ENCODE measurements around the gene SDC1. TPM values are rescaled to one million over a fixed set of nuclear protein-coding genes. Genes with fewer than 3 reads are reported as not detected.

SDC1 gene
- polyA plus RNA-seq, 1 experiment = 42.0 TPM

DNA sequence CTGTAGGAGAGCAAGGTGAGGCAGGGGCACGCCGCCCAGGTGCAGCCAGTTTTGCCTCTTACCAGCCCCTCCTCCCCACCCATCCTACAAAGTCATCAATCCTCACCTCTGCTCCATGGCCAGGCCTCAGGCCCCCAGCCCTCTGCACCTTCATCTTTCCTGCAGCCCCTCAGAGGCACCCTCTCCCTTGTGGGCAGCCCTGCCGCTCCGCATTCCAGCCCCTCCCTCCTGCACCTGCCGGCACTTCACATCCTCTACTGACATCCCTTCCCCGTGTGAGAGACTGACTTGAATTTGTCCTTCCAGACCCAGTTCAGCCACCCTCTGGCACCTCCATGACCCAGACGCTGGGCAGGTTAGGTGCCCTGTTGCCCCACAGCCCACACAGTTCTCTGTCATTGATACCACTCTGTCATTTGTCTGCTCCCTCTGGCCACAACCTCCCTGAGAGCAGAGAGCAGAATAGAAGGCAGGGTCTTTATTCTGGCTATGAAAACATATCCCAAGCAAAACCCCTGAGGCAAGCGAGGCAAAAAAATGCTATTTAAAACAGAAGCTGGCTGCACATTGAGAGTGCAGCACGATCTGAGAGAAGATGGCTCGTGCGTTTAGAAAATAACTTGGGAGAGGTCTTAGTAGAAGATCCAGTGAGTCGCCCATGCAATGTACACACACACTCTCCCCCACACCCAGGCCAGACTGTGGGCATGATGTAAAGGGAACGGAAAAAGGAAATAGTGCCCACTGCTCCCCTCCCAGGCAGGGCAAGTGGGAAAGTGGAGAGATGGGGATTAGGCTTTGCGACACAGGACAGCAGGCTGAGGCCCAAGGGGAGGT, 25.9 kb downstream of the SDC1 start:
- DNase-seq (ENCODE audit: low read depth) = no peak
- ChIA-PET CTCF (interaction anchor here (0.6 kb wide), 1 partner anchor 93 kb away, joined by 3 read pairs; no protein-coding TSS in a partner anchor), POLR2A (no interaction called here)
- Histone ChIP-seq H3K36me3 (ENCODE audit: control insufficient read depth, insufficient read depth, low read length) (peaks cover 8% of the 10 kb centered on the region), H3K27me3 (ENCODE audit: control insufficient read depth, insufficient read depth, low read length) (no peaks in the 10 kb centered on the region), H3K4me3 (ENCODE audit: low read depth, low read length) (no peak overlapping the region)
- TF ChIP-seq, protein P1, sequence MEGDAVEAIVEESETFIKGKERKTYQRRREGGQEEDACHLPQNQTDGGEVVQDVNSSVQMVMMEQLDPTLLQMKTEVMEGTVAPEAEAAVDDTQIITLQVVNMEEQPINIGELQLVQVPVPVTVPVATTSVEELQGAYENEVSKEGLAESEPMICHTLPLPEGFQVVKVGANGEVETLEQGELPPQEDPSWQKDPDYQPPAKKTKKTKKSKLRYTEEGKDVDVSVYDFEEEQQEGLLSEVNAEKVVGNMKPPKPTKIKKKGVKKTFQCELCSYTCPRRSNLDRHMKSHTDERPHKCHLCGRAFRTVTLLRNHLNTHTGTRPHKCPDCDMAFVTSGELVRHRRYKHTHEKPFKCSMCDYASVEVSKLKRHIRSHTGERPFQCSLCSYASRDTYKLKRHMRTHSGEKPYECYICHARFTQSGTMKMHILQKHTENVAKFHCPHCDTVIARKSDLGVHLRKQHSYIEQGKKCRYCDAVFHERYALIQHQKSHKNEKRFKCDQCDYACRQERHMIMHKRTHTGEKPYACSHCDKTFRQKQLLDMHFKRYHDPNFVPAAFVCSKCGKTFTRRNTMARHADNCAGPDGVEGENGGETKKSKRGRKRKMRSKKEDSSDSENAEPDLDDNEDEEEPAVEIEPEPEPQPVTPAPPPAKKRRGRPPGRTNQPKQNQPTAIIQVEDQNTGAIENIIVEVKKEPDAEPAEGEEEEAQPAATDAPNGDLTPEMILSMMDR (IDR thresholded peaks at IDR 0.05; ENCODE audit: insufficient read depth, low read depth, low read length) = no peak

DNA sequence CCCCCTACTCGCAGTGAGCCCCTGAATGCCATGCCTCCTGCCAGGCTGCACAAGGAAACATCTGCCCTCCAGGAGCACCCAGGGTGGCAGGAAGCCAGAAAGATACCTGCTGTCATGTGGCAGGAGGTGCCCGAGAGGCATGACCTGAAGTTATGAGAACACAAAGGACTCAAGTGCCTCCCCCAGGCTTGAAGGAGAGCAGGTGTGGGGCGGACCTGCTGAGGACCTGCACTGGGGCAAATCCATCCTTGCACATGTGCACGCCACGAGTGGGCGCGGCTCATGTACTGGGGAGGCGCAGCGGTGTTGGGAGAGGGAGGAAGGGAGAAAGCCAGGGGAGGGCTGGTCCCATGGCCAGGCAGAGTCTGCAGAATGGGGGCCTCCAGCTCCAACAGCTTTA, 26.9 kb downstream of the SDC1 start:
- Histone ChIP-seq H3K27me3 (ENCODE audit: control insufficient read depth, insufficient read depth, low read length) (no peaks in the 10 kb centered on the region), H3K4me3 (ENCODE audit: low read depth, low read length) (no peak overlapping the region), H3K36me3 (ENCODE audit: control insufficient read depth, insufficient read depth, low read length) (peaks cover 5% of the 10 kb centered on the region)
- DNase-seq (ENCODE audit: low read depth) = no peak
- TF ChIP-seq, protein P1 (IDR thresholded peaks at IDR 0.05; ENCODE audit: insufficient read depth, low read depth, low read length) = no peak
- ChIA-PET CTCF (interaction anchor here (1.2 kb wide), 1 partner anchor 13 kb away, joined by 3 read pairs; no protein-coding TSS in a partner anchor), POLR2A (no interaction called here)

DNA sequence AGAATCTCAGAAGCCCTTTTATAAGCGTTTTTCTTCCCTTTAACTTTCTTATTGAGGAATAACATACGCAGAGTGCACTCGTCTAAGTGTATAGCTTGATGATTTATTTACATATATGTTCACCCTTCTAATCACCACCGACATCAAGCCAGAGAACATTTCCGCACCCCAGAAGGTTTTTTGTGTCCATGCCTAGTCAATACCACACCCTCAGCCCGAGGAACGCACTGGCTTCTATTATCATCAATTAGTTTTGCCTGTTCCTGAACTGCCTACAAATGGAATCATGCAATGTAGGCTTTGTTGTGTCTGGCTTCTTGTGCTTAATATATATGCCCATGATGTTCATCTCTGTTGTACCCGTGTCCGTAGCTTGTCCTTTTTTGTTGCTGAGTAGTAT, 27.7 kb downstream of the SDC1 start:
- TF ChIP-seq, protein P1 (IDR thresholded peaks at IDR 0.05; ENCODE audit: insufficient read depth, low read depth, low read length) = no peak
- peaks cover 2% of the 10 kb centered on the region; the same call in 1 of the 2 replicates for H3K36me3 ChIP-seq (ENCODE audit: control insufficient read depth, insufficient read depth, low read length)
- ChIA-PET POLR2A (no interaction called here), CTCF (interaction anchor here (0.6 to 1.4 kb wide), 3 partner anchors 12 to 140 kb away, joined by 3 to 4 read pairs (median 3); no protein-coding TSS in a partner anchor)
- DNase-seq (ENCODE audit: low read depth) = no peak
- no peak overlapping the region for H3K4me3 ChIP-seq (ENCODE audit: low read depth, low read length)
- no peaks in the 10 kb centered on the region for H3K27me3 ChIP-seq (ENCODE audit: control insufficient read depth, insufficient read depth, low read length)

DNA sequence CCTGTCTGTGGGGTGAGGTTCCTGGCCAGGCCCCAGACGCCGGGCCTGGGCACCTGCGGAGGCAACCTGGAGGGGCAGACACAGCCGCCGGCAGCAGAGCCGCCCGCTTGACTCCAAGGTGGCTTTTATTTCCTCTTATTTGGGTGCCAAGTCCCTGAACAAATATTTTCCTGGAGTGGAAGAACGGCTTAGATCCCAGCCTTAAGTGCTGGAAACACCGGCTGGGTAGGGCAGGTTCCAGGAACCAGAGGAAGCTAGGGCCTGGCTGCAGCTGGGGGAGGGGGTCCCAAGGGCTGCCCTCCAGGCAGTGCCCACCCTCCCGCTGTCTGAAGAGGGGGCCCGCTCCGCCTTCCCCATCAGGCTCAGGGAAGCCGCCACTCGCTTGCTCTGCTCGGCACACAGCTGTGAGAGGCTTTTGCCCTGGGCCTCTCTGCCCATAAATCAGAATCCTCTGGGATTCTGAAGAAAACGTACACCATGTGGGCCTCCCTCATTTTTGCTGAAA, 28.2 kb downstream of the SDC1 start:
- ChIA-PET POLR2A (no interaction called here), CTCF (interaction anchor here (0.6 to 1.4 kb wide), 3 partner anchors 12 to 140 kb away, joined by 3 to 4 read pairs (median 3); no protein-coding TSS in a partner anchor)
- no peak for DNase-seq (ENCODE audit: low read depth)
- peaks cover 2% of the 10 kb centered on the region; the same call in 1 of the 2 replicates for H3K36me3 ChIP-seq (ENCODE audit: control insufficient read depth, insufficient read depth, low read length)
- no peaks in the 10 kb centered on the region for H3K27me3 ChIP-seq (ENCODE audit: control insufficient read depth, insufficient read depth, low read length)
- no peak overlapping the region for H3K4me3 ChIP-seq (ENCODE audit: low read depth, low read length)
- TF ChIP-seq, protein P1 (IDR thresholded peaks at IDR 0.05; ENCODE audit: insufficient read depth, low read depth, low read length) = no peak

DNA sequence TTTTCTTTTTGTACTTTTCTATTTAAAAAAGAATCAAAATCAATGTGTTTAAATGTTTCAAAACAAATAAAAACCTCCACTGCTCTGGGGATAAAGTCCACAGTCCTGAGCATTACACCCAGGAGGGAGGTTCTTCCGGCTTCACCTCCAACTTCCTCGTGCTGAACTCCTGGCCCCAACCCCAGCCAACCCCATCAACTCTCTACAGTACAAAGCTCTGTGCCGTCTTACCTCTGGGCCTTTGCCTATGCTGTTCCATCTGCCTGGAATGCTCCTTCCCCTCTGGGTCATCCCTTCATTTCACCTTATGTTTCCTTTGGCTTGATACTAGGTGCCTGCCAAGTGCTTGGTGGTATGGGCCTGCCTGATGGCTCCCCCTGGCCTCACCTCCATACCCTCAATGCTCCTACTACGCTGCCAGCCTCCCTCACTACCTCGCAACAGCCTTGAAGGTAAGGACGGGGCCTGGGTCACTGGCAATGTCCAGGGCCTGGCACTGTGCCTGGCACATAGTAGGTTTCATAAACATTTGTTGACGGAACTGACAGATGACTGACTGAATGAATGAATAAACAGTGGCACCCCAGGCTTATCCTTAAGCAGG, 28.8 kb downstream of the SDC1 start:
- TF ChIP-seq, protein P1 (IDR thresholded peaks at IDR 0.05; ENCODE audit: insufficient read depth, low read depth, low read length) = no peak
- ChIA-PET CTCF (interaction anchor here (1.4 kb wide), 1 partner anchor 56 kb away, joined by 4 read pairs; no protein-coding TSS in a partner anchor), POLR2A (no interaction called here)
- DNase-seq (ENCODE audit: low read depth) = no peak
- Histone ChIP-seq H3K36me3 (ENCODE audit: control insufficient read depth, insufficient read depth, low read length) (no peaks in the 10 kb centered on the region), H3K4me3 (ENCODE audit: low read depth, low read length) (no peak overlapping the region), H3K27me3 (ENCODE audit: control insufficient read depth, insufficient read depth, low read length) (no peaks in the 10 kb centered on the region)
